Sigmoid colon (tissue), 7 donors: Measurements from ENCODE around the gene TEX38. TPM values are rescaled to one million over a fixed set of nuclear protein-coding genes. Genes with fewer than 3 reads are reported as not detected.
A peak's percentile ranks its signal among the peaks of the same experiment; 100 is the strongest.
"Not testable (repeated sequence)": the region's sequence is repeated elsewhere in the genome, so short reads cannot be mapped to it uniquely, and the experiment has no call there.

Experiments used
- DNase-seq: peaks from one replicate; pipeline ENCODE4 v3.0.0-alpha.2; 2019
- H3K27ac ChIP-seq, 4 donors: fragments of 200-600 bp; sonication (generic); one replicate each; pipeline ENCODE4 v1.5.1; 2016 to 2019; ENCODE audit warnings: mild to moderate bottlenecking in 1 of 4
- H3K27me3 ChIP-seq, 3 donors: fragments of 200-600 bp; sonication (generic); one replicate each; pipeline ENCODE4 v1.5.1; 2019; ENCODE audit warnings: mild to moderate bottlenecking in 1 of 3
- H3K36me3 ChIP-seq, 4 donors: fragments of 200-600 bp; sonication (generic); one replicate each; pipeline ENCODE4 v1.5.1; 2016 to 2019
- H3K4me1 ChIP-seq, 4 donors: fragments of 200-600 bp; sonication (generic); one replicate each; pipeline ENCODE4 v1.5.1; 2017 to 2019
- H3K4me3 ChIP-seq, 4 donors: fragments of 200-600 bp; sonication (generic); one replicate each; pipeline ENCODE4 v1.5.1; 2017 to 2019; ENCODE audit warnings: mild to moderate bottlenecking in 2 of 4, moderate library complexity in 1 of 4
- H3K9me3 ChIP-seq, 4 donors: fragments of 200-600 bp in 3 of 4; sonication (generic) in 3 of 4; one replicate each; pipeline versions ENCODE4 v1.5.1 to v1.6.1; 2013 to 2019
- EP300 ChIP-seq, 4 donors: sonication (generic); formaldehyde crosslinking; IDR thresholded peaks; one replicate each; pipeline ENCODE4 v1.6.1; 2017; ENCODE audit warnings: antibody characterized with exemption in 4 of 4
- POLR2A ChIP-seq, 2 donors: fragments of 450-650 bp; IDR thresholded peaks; one replicate each; pipeline ENCODE4 v1.6.1; 2016; ENCODE audit warnings: antibody characterized with exemption in 2 of 2, mild to moderate bottlenecking in 2 of 2, moderate library complexity in 2 of 2
- POLR2AphosphoS5 ChIP-seq, 4 donors: sonication (generic); formaldehyde crosslinking; IDR thresholded peaks; one replicate each; pipeline ENCODE4 v1.6.1; 2017; ENCODE audit warnings: antibody characterized with exemption in 4 of 4
- WGBS, 2 donors: extraction: QIAGEN DNeasy Blood & Tissue Kit; methylation state at CpG; one replicate each; pipeline ENCODE4 v1.1.7; 2013; 5-methylcytosine and 5-hydroxymethylcytosine counted together
- intact Hi-C: fragments of 100-400 bp; cut with DNase I; formaldehyde crosslinking; loops from one replicate; pipeline ENCODE4 v1.15.1; 2023
- polyA plus RNA-seq, 3 donors: library from polyadenylated mRNA; stranded (reverse); fragments of 200-250 nt; gene quantifications; one replicate each; pipeline ENCODE4 v1.2.3, GENCODE V29; 2013
- total RNA-seq, 4 donors: library from RNA; depleted of rRNA; stranded (reverse); fragments of >200 nt; gene quantifications; one replicate each; pipeline ENCODE4 v1.1.0, GENCODE V29; 2016
- TF ChIP-seq, protein P1 (sequence below), 4 experiments: fragments of 450-650 bp in 3 of 4; fragments of 200-600 bp in 1 of 4; IDR thresholded peaks; one replicate each; pipeline ENCODE4 v1.5.1; 2016 to 2019; ENCODE audit warnings: antibody characterized with exemption in 4 of 4, mild to moderate bottlenecking in 3 of 4, moderate library complexity in 2 of 4
- donor health status: healthy with polysubstance abuse.
- donor health status: Bipolar disorder and iron deficiency.
- donor health status: healthy.

Gene TEX38
- total and polyA plus RNA-seq, 7 donors = 0.16 TPM; not detected in 6

DNA sequence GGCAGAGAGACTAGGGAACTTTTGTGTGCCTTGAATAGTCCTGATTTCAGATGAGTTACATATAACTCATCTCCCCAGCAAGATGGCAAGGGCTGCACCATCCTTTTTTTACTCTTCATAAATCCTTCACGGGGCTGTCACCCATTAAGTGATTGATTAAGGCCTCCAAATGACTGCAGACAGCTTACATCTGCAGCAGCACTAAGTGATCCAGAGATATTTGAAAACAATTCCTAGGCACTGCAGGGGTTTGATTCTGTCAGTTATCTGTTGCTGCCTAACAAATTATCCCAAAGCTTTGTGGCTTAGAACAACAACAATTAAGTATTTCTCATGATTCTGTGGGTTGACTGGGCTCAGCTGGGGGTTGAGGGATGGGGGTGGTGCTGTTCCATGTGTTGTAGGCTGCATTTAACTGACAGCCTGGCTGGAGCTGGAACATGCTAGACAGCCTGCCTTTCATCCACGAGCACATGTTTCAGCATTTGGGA is 19.3 kb downstream of the TEX38 start:
- WGBS, 2 donors = 90 to 94% methylated on average over 2 of the region's 2 CpGs
- no peak for TF ChIP-seq POLR2A (IDR thresholded peaks at IDR 0.05)
- TF ChIP-seq, protein P1, sequence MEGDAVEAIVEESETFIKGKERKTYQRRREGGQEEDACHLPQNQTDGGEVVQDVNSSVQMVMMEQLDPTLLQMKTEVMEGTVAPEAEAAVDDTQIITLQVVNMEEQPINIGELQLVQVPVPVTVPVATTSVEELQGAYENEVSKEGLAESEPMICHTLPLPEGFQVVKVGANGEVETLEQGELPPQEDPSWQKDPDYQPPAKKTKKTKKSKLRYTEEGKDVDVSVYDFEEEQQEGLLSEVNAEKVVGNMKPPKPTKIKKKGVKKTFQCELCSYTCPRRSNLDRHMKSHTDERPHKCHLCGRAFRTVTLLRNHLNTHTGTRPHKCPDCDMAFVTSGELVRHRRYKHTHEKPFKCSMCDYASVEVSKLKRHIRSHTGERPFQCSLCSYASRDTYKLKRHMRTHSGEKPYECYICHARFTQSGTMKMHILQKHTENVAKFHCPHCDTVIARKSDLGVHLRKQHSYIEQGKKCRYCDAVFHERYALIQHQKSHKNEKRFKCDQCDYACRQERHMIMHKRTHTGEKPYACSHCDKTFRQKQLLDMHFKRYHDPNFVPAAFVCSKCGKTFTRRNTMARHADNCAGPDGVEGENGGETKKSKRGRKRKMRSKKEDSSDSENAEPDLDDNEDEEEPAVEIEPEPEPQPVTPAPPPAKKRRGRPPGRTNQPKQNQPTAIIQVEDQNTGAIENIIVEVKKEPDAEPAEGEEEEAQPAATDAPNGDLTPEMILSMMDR (IDR thresholded peaks at IDR 0.05) = no peak
- no peak for TF ChIP-seq EP300 (IDR thresholded peaks at IDR 0.05)
- no peak for TF ChIP-seq POLR2AphosphoS5 (IDR thresholded peaks at IDR 0.05)
- intact Hi-C loops = no loop called here
- no peak for DNase-seq
- H3K4me3 ChIP-seq = no peak overlapping the region
- H3K36me3 ChIP-seq = peaks cover 0 to 57% (median 28%) of the 10 kb centered on the region in 4 donors
- peaks cover 0 to 50% (median 37%) of the 10 kb centered on the region in 4 donors for H3K4me1 ChIP-seq
- no peak overlapping the region for H3K27ac ChIP-seq
- H3K9me3 ChIP-seq = no peaks in the 10 kb centered on the region
- H3K27me3 ChIP-seq = no peaks in the 10 kb centered on the region

DNA sequence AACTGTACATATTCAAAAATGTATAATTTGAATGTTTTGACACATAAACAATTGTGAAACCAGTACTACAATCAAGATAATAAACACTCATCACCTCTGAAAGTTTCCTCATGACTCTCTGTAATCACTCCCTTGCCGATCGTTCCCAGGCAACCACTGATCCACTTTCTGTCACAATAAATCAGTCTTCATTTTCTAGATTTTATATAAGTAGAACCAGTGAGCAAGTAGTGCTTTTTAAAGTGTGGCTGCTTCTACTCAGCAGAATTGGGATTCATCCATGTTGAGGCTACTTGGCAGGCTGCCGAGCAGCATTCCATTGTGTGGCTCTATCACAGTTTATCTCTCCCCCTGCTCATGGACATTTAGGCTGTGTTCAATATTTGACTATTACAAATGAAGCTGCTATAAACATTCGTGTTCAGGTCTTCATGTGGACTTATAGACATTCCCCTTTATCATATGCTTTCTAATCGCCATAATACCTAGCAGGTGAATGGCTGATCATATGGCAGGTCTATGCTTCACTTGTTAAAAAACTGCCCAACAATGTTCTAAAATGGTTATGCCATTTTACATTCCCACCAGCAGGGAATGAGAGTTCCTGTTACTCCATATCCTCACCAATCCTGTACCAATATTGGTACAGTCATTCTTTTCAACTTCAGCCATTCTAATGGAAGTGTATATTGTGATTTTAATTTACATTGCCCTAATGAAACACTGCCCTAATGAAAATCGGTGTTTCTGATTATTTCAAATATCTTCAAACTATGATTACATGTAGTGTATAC is 20.5 kb downstream of the TEX38 start:
- peaks cover 0 to 59% (median 32%) of the 10 kb centered on the region in 4 donors for H3K36me3 ChIP-seq
- intact Hi-C loops = no loop called here
- no peaks in the 10 kb centered on the region for H3K9me3 ChIP-seq

DNA sequence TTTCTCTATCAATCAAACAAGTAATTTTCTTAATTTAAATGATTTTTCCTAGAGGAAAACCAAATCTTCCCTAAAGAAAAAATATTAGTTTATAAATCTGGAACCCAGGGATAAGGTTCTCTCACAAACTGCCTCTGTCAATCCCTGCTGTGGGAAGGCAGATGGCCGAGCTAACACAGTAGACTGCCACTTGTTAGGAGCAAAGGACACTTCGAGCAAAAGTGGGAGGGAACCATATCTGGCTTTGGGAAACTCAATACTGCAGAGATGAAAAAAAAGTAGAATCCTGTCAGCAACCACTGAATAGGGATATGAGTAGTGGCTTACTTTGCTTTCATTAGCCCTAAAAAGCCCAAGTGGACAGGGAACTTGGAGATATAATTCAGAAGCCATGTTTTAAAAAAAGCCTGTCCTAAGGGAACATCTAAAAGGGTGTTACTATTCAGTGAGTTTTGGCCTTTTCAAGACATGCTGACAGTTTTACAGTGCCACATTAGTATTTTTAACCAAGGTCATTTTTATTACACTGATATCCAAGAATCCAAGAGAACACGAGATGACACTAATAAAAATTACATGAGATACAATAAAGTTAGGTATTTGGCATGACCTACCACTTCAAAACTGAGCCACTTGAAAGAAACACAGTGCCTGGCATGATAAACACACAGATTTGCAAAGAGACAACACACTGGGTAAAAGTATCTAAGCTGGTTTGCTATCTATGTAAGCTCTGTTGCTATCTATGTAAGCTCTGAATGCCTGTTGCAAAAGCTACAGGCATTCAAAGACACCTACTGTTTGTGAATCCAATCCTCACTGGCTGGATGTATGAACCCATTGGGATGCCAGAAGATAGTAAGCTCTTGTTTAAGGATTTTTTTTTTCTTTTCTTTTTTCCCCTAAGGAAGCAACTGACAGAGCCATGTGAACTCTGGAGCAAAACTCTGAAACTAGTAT is 21.4 kb downstream of the TEX38 start:
- no peak for TF ChIP-seq POLR2A (IDR thresholded peaks at IDR 0.05)
- TF ChIP-seq POLR2AphosphoS5 (IDR thresholded peaks at IDR 0.05) = peak in 1 of 4 donors; percentile 39
- TF ChIP-seq, protein P1 (IDR thresholded peaks at IDR 0.05) = no peak
- TF ChIP-seq EP300 (IDR thresholded peaks at IDR 0.05) = no peak
- intact Hi-C loops = no loop called here
- no peaks in the 10 kb centered on the region for H3K27me3 ChIP-seq
- H3K27ac ChIP-seq = peak overlapping the region in 3 of 4 donors; percentile 15 to 56 (median 35)
- peaks cover 0 to 56% (median 30%) of the 10 kb centered on the region in 4 donors for H3K36me3 ChIP-seq
- H3K9me3 ChIP-seq = no peaks in the 10 kb centered on the region
- no peak overlapping the region for H3K4me3 ChIP-seq
- 25 to 51% methylated on average over 3 of the region's 3 CpGs for WGBS, 2 donors
- H3K4me1 ChIP-seq = peaks cover 0 to 31% (median 26%) of the 10 kb centered on the region in 4 donors
- DNase-seq = no peak

More for the DNA sequence above, 20.5 kb downstream of the TEX38 start:
- Histone ChIP-seq H3K4me1 (peaks cover 0 to 39% (median 32%) of the 10 kb centered on the region in 4 donors), H3K4me3 (no peak overlapping the region), H3K27ac (peak overlapping the region in 2 of 4 donors; percentile 35 to 56), H3K27me3 (no peaks in the 10 kb centered on the region)
- no peak for DNase-seq
- TF ChIP-seq POLR2A (IDR thresholded peaks at IDR 0.05) = no peak
- TF ChIP-seq, protein P1 (IDR thresholded peaks at IDR 0.05) = peak in 1 of 4 experiments; percentile 25
- WGBS, 2 donors = 45 to 77% methylated on average over 6 of the region's 6 CpGs

DNA sequence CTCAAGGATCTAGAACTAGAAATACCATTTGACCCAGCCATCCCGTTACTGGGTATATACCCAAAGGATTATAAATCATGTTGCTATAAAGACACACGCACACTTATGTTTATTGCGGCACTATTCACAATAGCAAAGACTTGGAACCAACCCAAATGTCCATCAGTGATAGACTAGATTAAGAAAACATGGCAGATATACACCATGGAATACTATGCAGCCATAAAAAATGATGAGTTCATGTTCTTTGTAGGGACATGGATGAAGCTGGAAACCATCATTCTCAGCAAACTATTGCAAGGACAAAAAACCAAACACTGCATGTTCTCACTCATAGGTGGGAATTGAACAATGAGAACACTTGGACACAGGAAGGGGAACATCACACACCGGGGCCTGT is 23.0 kb downstream of the TEX38 start:
- H3K9me3 ChIP-seq, DNase-seq, H3K4me3 ChIP-seq, H3K27ac ChIP-seq, H3K27me3 ChIP-seq, intact Hi-C loops: not testable (repeated sequence)
- H3K4me1 ChIP-seq = peaks cover 0 to 32% (median 28%) of the 10 kb centered on the region in 4 donors
- 68 to 89% methylated on average over 4 of the region's 4 CpGs for WGBS, 2 donors
- H3K36me3 ChIP-seq = peaks cover 0 to 40% (median 25%) of the 10 kb centered on the region in 4 donors

DNA sequence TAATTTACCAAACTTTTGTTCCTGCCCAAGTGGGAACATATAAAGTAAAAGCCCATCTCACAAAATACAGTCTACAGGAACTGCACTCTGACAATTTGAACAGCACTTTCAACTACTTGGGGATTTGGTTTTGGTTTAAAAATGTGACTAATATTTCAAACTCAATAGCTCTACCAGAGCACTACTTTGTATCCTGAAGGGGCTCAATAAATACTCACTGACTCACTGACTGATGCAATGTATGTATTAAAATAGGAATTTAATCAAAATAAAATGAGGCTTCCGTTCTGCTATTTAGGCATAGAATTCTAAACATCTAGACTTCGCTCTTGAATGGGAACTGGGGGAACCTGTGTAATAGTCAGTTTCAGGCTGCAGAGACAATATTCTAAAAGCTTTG is 25.4 kb downstream of the TEX38 start:
- DNase-seq = no peak
- Histone ChIP-seq H3K27ac (no peak overlapping the region), H3K4me3 (no peak overlapping the region), H3K36me3 (peaks cover 0 to 18% (median 13%) of the 10 kb centered on the region in 4 donors), H3K9me3 (no peaks in the 10 kb centered on the region), H3K4me1 (peaks cover 0 to 27% (median 20%) of the 10 kb centered on the region in 4 donors), H3K27me3 (no peaks in the 10 kb centered on the region)
- TF ChIP-seq, protein P1 (IDR thresholded peaks at IDR 0.05) = no peak
- TF ChIP-seq POLR2A (IDR thresholded peaks at IDR 0.05) = no peak
- no peak for TF ChIP-seq POLR2AphosphoS5 (IDR thresholded peaks at IDR 0.05)
- TF ChIP-seq EP300 (IDR thresholded peaks at IDR 0.05) = no peak
- WGBS, 2 donors = 98 to 99% methylated on average over 2 of the region's 2 CpGs
- intact Hi-C loops = no loop called here
